HepG2 (cell line): ENCODE measurements around the gene KIRREL3. TPM values are rescaled to one million over a fixed set of nuclear protein-coding genes. Genes with fewer than 3 reads are reported as not detected.

Experiments used
- ATAC-seq: fragments of 200-7000 bp; cut with Tn5 transposase; 3 replicates; pipeline ENCODE4 v1.9.1; 2020; ENCODE audit warnings: mild to moderate bottlenecking, moderate library complexity
- BruUV-seq: library from RNA; stranded (reverse); fragments of 400-500 nt; replicated peaks from 2 replicates; lab custom pipeline; 2021; lab: Mats Ljungman, UMichigan
- CTCF ChIA-PET: fragments of 300-600 bp; formaldehyde crosslinking; extraction: SDS; loops from one replicate; lab custom pipeline; 2021; ENCODE audit warnings: low total read pairs, inconsistent platforms, low intra/inter-chr PET ratio; lab: Yijun Ruan, JAX
- POLR2A ChIA-PET: fragments of 350-600 bp; sonication (Branson Sonifier 250); formaldehyde crosslinking; loops from one replicate; lab custom pipeline; 2020; ENCODE audit warnings: antibody characterized with exemption, inconsistent platforms; lab: Yijun Ruan, JAX
- DNase-seq: peaks from one replicate; pipeline ENCODE4 v3.0.0-alpha.2; 2015; ENCODE audit warnings: low spot score
- FAIRE-seq: peaks from 3 replicates; lab custom pipeline; 2011; peaks lifted over from hg19 to GRCh38; lab: Jason Lieb, UNC
- H2AFZ ChIP-seq: one replicate; pipeline ENCODE4 v1.6.1; 2011; ENCODE audit warnings: low read length, inconsistent platforms
- H3K27ac ChIP-seq: fragments of 300-600 bp; 3 replicates; pipeline ENCODE4 v1.8.0; 2011; ENCODE audit warnings: mixed run types, mild to moderate bottlenecking, mixed read lengths, low read length, inconsistent platforms; ENCODE audit not compliant: insufficient read depth; ENCODE audit errors: extremely low read length
- H3K27me3 ChIP-seq, 2 experiments: fragments of 200-600 bp in 1 of 2; 2 replicates in 1 of 2; 3 replicates in 1 of 2; pipeline versions ENCODE4 v1.6.0 to v1.8.0; 2011; ENCODE audit warnings: low read length in 2 of 2, mild to moderate bottlenecking in 2 of 2, moderate library complexity in 2 of 2, inconsistent platforms in 1 of 2; ENCODE audit not compliant: insufficient read depth in 2 of 2, control insufficient read depth in 1 of 2
- H3K36me3 ChIP-seq, 2 experiments: fragments of 200-600 bp in 1 of 2; replicated peaks in 1 of 2; 2 replicates in 1 of 2; 3 replicates in 1 of 2; pipeline versions ENCODE4 v1.5.1 to v1.8.0; 2011; ENCODE audit warnings: low read length in 2 of 2, inconsistent platforms in 1 of 2; ENCODE audit not compliant: insufficient read depth in 2 of 2, control insufficient read depth in 1 of 2
- H3K4me1 ChIP-seq: 2 replicates; pipeline ENCODE4 v1.5.1; 2012; ENCODE audit warnings: low read length, inconsistent platforms; ENCODE audit not compliant: insufficient read depth
- H3K4me2 ChIP-seq: 2 replicates; pipeline ENCODE4 v1.6.0; 2011; ENCODE audit warnings: low read depth, low read length, inconsistent platforms
- H3K4me3 ChIP-seq, 3 experiments: fragments of 200-600 bp in 1 of 3; sonication (generic), shearing (Covaris generic) in 1 of 3; replicated peaks in 1 of 3; 2 replicates each; pipeline ENCODE4 v1.5.1; 2011 to 2016; ENCODE audit warnings: low read length in 3 of 3, inconsistent platforms in 2 of 3, low read depth in 2 of 3, mild to moderate bottlenecking in 2 of 3, control low read depth in 1 of 3, mixed read lengths in 1 of 3; ENCODE audit not compliant: insufficient read depth in 1 of 3
- H3K79me2 ChIP-seq: one replicate; pipeline ENCODE4 v1.6.1; 2011; ENCODE audit warnings: low read length, inconsistent platforms; ENCODE audit not compliant: insufficient read depth
- H3K9ac ChIP-seq: 2 replicates; pipeline ENCODE4 v1.6.0; 2011; ENCODE audit warnings: mild to moderate bottlenecking, low read depth, low read length, inconsistent platforms; ENCODE audit not compliant: insufficient read depth
- H3K9me3 ChIP-seq: 2 replicates; pipeline ENCODE4 v1.5.1; 2012; ENCODE audit warnings: mild to moderate bottlenecking, low read length
- H4K20me1 ChIP-seq: 2 replicates; pipeline ENCODE4 v1.6.0; 2011; ENCODE audit warnings: inconsistent platforms, mild to moderate bottlenecking, low read length, moderate library complexity; ENCODE audit not compliant: insufficient read depth
- DMAP1 ChIP-seq: IDR thresholded peaks from 2 replicates; pipeline ENCODE4 v1.6.1; 2016
- FOSL1 ChIP-seq: sonication (generic); formaldehyde crosslinking; IDR thresholded peaks from 2 replicates; pipeline ENCODE4 v1.9.0; 2021; ENCODE audit warnings: missing genetic modification reagents, borderline replicate concordance
- MBD4 ChIP-seq: IDR thresholded peaks from 2 replicates; pipeline ENCODE4 v1.6.1; 2012; ENCODE audit warnings: low read length, inconsistent platforms, borderline replicate concordance
- SAFB2 ChIP-seq: sonication (generic); formaldehyde crosslinking; IDR thresholded peaks from 2 replicates; pipeline ENCODE4 v1.5.1; 2020; ENCODE audit warnings: missing genetic modification reagents, low read depth, mild to moderate bottlenecking, borderline replicate concordance
- SP1 ChIP-seq, 2 experiments: fragments of 450-650 bp in 1 of 2; sonication (generic) in 1 of 2; formaldehyde crosslinking in 1 of 2; IDR thresholded peaks; 2 replicates each; pipeline versions ENCODE4 v1.4.0 to v1.6.1; 2016 to 2020; ENCODE audit warnings: missing genetic modification reagents in 1 of 2
- TBL1XR1 ChIP-seq: fragments of 150-350 bp; IDR thresholded peaks from 2 replicates; pipeline ENCODE4 v1.6.1; 2014; ENCODE audit warnings: borderline replicate concordance, low read length; ENCODE audit not compliant: partially characterized antibody
- ZNF543 ChIP-seq: sonication (generic); formaldehyde crosslinking; IDR thresholded peaks from 2 replicates; pipeline ENCODE4 v1.4.0; 2020; ENCODE audit warnings: mild to moderate bottlenecking, missing genetic modification reagents
- ZNF629 ChIP-seq: sonication (generic); formaldehyde crosslinking; conservative IDR thresholded peaks from 2 replicates; pipeline ENCODE4 v1.5.0; 2020; ENCODE audit warnings: missing genetic modification reagents
- WGBS: methylation state at CpG from one replicate; pipeline ENCODE4 v1.1.6; 2017; ENCODE audit warnings: low lambda C conversion rate; 5-methylcytosine and 5-hydroxymethylcytosine counted together
- in situ Hi-C: cut with HindIII; loops from 2 replicates; pipeline ENCODE4 v1.10.0; 2017; ENCODE audit warnings: low pct_unique_long_range_greater_than_20kb; ENCODE audit not compliant: extremely low pct_ligation_motif_present
- intact Hi-C: fragments of 100-400 bp; cut with micrococcal nuclease; formaldehyde crosslinking; loops from one replicate; pipeline ENCODE4 v1.10.0; 2022; ENCODE audit not compliant: unreplicated experiment
- polyA plus RNA-seq, 8 experiments: library from polyadenylated mRNA; depleted of rRNA in 3 of 8; stranded (reverse) in 7 of 8; unstranded in 1 of 8; fragments of >200 nt; fragmentation: Illumina TruSeq in 4 of 8; extraction: Trizol in 4 of 8; gene quantifications; 2 replicates each; pipeline versions ENCODE4 v1.2.1 to v1.2.3, GENCODE V29; 2011 to 2016; ENCODE audit warnings: low read depth in 4 of 8, missing spikeins in 1 of 8, mixed read lengths in 1 of 8; ENCODE audit not compliant: insufficient read depth in 1 of 8
- total RNA-seq, 5 experiments: library from RNA; depleted of rRNA; stranded (reverse); fragments of >200 nt; fragmentation: Illumina TruSeq; extraction: Trizol; gene quantifications; 2 replicates each; pipeline ENCODE4 v1.2.3, GENCODE V29; 2016; ENCODE audit warnings: low read depth in 1 of 5
- TF ChIP-seq, protein P1 (sequence below): sonication (generic); formaldehyde crosslinking; IDR thresholded peaks from 2 replicates; pipeline ENCODE4 v1.8.0; 2022; ENCODE audit warnings: mild to moderate bottlenecking, missing genetic modification reagents
- TF ChIP-seq, protein P2 (sequence below): sonication (generic); formaldehyde crosslinking; conservative IDR thresholded peaks from 2 replicates; pipeline ENCODE4 v1.4.0; 2020; ENCODE audit warnings: missing genetic modification reagents
- TF ChIP-seq, protein P3 (sequence below), 2 experiments: sonication (generic) in 1 of 2; formaldehyde crosslinking in 1 of 2; IDR thresholded peaks; 2 replicates each; pipeline versions ENCODE4 v1.4.0 to v1.6.1; 2018 to 2020; ENCODE audit warnings: missing genetic modification reagents in 2 of 2, borderline replicate concordance in 1 of 2, low read depth in 1 of 2, mild to moderate bottlenecking in 1 of 2, missing biosample characterization in 1 of 2

The KIRREL3 gene
- total and polyA plus RNA-seq, 2 of the 13 experiments (the other 11 are each of a cell fraction or from before 2014, with no cell fraction given), result not detected

DNA sequence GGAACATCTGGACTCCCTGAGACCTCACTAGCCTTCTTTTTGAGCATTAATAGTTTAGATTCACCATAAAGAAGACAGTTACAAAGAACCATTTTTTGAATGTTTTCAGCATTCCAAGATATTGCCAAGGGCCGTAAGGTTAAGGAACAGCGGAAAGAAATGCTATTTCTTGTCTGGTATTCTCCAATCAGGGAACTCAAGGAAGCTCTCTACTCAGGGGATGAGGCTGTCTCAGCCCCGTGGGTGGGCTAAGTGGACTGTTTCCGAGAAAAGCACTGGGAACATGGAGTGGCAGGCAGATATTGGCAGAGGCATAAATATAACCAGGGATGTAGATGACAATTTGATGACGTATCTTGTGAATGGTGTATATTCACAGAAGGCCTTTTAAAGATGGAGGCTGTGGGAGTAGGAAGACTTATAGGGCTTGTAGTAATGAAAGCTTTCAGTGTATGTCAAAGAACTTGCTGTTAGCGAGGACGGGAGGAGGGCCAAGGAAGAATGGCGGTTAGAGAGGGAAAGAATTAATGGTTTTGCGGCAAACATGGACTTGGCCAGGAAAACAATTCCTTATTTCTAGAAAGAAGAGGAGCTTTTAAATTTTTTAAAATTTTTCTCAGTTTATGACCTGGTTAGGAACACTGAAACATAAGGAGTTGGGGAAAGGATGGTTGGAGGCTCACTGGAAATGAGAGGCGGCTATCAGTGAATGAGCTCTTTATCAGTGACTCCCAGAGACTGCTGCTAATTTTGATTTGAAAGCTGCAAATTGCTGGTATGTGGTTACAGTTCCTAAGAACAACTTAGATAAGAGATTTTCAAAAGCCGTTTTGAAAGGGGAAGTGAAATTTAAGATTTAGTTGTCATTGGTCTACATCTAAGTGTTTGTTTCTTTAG is 580.5 kb downstream of the KIRREL3 start:
- no peak overlapping the region for H3K27ac ChIP-seq
- POLR2A ChIA-PET, result no interaction called here

More for the DNA sequence above, 580.5 kb downstream of the KIRREL3 start:
- TF ChIP-seq, protein P1, sequence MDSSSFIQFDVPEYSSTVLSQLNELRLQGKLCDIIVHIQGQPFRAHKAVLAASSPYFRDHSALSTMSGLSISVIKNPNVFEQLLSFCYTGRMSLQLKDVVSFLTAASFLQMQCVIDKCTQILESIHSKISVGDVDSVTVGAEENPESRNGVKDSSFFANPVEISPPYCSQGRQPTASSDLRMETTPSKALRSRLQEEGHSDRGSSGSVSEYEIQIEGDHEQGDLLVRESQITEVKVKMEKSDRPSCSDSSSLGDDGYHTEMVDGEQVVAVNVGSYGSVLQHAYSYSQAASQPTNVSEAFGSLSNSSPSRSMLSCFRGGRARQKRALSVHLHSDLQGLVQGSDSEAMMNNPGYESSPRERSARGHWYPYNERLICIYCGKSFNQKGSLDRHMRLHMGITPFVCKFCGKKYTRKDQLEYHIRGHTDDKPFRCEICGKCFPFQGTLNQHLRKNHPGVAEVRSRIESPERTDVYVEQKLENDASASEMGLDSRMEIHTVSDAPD, result no peak
- TF ChIP-seq, protein P2, sequence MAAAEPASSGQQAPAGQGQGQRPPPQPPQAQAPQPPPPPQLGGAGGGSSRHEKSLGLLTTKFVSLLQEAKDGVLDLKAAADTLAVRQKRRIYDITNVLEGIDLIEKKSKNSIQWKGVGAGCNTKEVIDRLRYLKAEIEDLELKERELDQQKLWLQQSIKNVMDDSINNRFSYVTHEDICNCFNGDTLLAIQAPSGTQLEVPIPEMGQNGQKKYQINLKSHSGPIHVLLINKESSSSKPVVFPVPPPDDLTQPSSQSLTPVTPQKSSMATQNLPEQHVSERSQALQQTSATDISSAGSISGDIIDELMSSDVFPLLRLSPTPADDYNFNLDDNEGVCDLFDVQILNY (CRISPR knock-in tag), result no peak
- TF ChIP-seq DMAP1 (no peak), ZNF543 (CRISPR knock-in tag) (no peak), FOSL1 (no peak), MBD4 (no peak), TBL1XR1 (no peak), SAFB2 (no peak), ZNF629 (CRISPR knock-in tag) (no peak), SP1 (IDR thresholded peaks at IDR 0.05) (no peak), SP1 (CRISPR knock-in tag; IDR thresholded peaks at IDR 0.05) (no peak)
- TF ChIP-seq, protein P3, sequence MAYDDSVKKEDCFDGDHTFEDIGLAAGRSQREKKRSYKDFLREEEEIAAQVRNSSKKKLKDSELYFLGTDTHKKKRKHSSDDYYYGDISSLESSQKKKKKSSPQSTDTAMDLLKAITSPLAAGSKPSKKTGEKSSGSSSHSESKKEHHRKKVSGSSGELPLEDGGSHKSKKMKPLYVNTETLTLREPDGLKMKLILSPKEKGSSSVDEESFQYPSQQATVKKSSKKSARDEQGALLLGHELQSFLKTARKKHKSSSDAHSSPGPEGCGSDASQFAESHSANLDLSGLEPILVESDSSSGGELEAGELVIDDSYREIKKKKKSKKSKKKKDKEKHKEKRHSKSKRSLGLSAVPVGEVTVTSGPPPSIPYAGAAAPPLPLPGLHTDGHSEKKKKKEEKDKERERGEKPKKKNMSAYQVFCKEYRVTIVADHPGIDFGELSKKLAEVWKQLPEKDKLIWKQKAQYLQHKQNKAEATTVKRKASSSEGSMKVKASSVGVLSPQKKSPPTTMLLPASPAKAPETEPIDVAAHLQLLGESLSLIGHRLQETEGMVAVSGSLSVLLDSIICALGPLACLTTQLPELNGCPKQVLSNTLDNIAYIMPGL (CRISPR knock-in tag; IDR thresholded peaks at IDR 0.05; ENCODE audit: borderline replicate concordance in 1 of 2, low read depth in 1 of 2), result no peak
- Histone ChIP-seq H3K79me2 (no peaks in the 10 kb centered on the region), H3K9ac (no peak overlapping the region), H3K9me3 (no peaks in the 10 kb centered on the region), H3K4me2 (no peak overlapping the region), H3K27me3 (no peaks in the 10 kb centered on the region), H3K36me3 (peaks cover 0 to 11% of the 10 kb centered on the region in 2 experiments; a peak in 2 of 5 replicates), H3K4me3 (no peak overlapping the region), H4K20me1 (no peaks in the 10 kb centered on the region), H2AFZ (no peak overlapping the region), H3K4me1 (peaks cover 19% of the 10 kb centered on the region)
- ATAC-seq, result no peak
- no peak for DNase-seq
- in situ Hi-C loops, result no loop called here
- no TSS peak for BruUV-seq
- 96% methylated on average over 11 of the region's 11 CpGs for WGBS
- no peak for FAIRE-seq
- CTCF ChIA-PET, result no interaction called here
- intact Hi-C loops, result no loop called here
